AG04450 (cell line): ENCODE measurements around the gene ULK2. TPM values are rescaled to one million over a fixed set of nuclear protein-coding genes. Genes with fewer than 3 reads are reported as not detected.

Experiments
- CTCF ChIA-PET: fragments of 300-600, 350-600 bp; formaldehyde crosslinking; extraction: SDS; loops from one replicate; lab custom pipeline; 2022; ENCODE audit warnings: antibody characterized with exemption, inconsistent platforms; lab: Charles Lee
- POLR2A ChIA-PET: fragments of 350-600 bp; formaldehyde crosslinking; extraction: SDS; loops from one replicate; lab custom pipeline; 2021; ENCODE audit warnings: antibody characterized with exemption, inconsistent platforms; lab: Yijun Ruan, JAX
- DNase-seq: peaks from one replicate; pipeline ENCODE4 v3.0.0-alpha.2; 2011; ENCODE audit warnings: low read depth, low spot score
- H3K27ac ChIP-seq: one replicate; pipeline ENCODE4 v1.5.1; 2012; ENCODE audit warnings: low read depth, low read length, control low read depth
- H3K27me3 ChIP-seq: one replicate; pipeline ENCODE4 v1.6.0; 2012; ENCODE audit warnings: low read length; ENCODE audit not compliant: control insufficient read depth, insufficient read depth
- H3K4me3 ChIP-seq: 2 replicates; pipeline ENCODE4 v1.5.1; 2011; ENCODE audit warnings: mild to moderate bottlenecking, low read depth, low read length, control low read depth
- H3K9me3 ChIP-seq: 2 replicates; pipeline ENCODE4 v1.5.1; 2012; ENCODE audit warnings: low read length; ENCODE audit not compliant: control insufficient read depth, insufficient read depth
- CTCF ChIP-seq: IDR thresholded peaks from 2 replicates; pipeline ENCODE4 v1.5.1; 2011; ENCODE audit warnings: low read depth, low read length, control low read depth, inconsistent platforms
- polyA plus RNA-seq: library from polyadenylated mRNA; depleted of rRNA; stranded (reverse); fragments of >200 nt; gene quantifications from 2 replicates; pipeline ENCODE4 v1.2.3, GENCODE V29; 2011

ULK2 gene
- polyA plus RNA-seq, 1 experiment, result 33.9 TPM

- DNase-seq, result no peak
- H3K4me3 ChIP-seq, result no peak overlapping the region
- peaks cover 34% of the 10 kb centered on the region for H3K27me3 ChIP-seq
- peaks cover 7% of the 10 kb centered on the region; the same call in 1 of the 2 replicates for H3K9me3 ChIP-seq
- CTCF ChIA-PET, result interaction anchor here (1.1 kb wide), 1 partner anchor 12 kb away, joined by 5 read pairs; no protein-coding TSS in a partner anchor
- POLR2A ChIA-PET, result no interaction called here
- H3K27ac ChIP-seq, result no peak overlapping the region
- no peak for TF ChIP-seq CTCF
These were observed 117.6 kb downstream of the ULK2 start for GRCh38 chr17:19750020-19750572.

GRCh38 chr17:19748807-19749193 lies 118.9 kb downstream of the ULK2 start:
- peaks cover 7% of the 10 kb centered on the region; the same call in 1 of the 2 replicates for H3K9me3 ChIP-seq
- H3K27ac ChIP-seq, result no peak overlapping the region
- no peak for DNase-seq
- H3K27me3 ChIP-seq, result peaks cover 35% of the 10 kb centered on the region
- POLR2A ChIA-PET, result no interaction called here
- no peak for TF ChIP-seq CTCF
- H3K4me3 ChIP-seq, result no peak overlapping the region
- CTCF ChIA-PET, result interaction anchor here (1.1 to 1.9 kb wide), 2 partner anchors 14 to 18 kb away, joined by 3 to 9 read pairs; no protein-coding TSS in a partner anchor

GRCh38 chr17:19747829-19748806 lies 119.6 kb downstream of the ULK2 start, which contains the start of gene ALDH3A1:
Gene ALDH3A1 (minus strand): TSS chr17:19748298. CDS start chr17:19745129, 3,169 bp downstream.
- no peak for TF ChIP-seq CTCF
- Histone ChIP-seq H3K27ac (no peak within 1 kb of the TSS), H3K27me3 (peaks cover 35% of the 10 kb centered on the region), H3K4me3 (no peak within 1 kb of the TSS), H3K9me3 (peaks cover 5% of the 10 kb centered on the region; the same call in 1 of the 2 replicates)
- DNase-seq, result no peak
- ChIA-PET CTCF (interaction anchor here (1.4 to 1.9 kb wide), 2 partner anchors 18 to 20 kb away, joined by 3 to 9 read pairs; no protein-coding TSS in a partner anchor), POLR2A (no interaction called here)

GRCh38 chr17:19747159-19747719 lies 120.5 kb downstream of the ULK2 start:
- no peak overlapping the region for H3K27ac ChIP-seq
- ChIA-PET CTCF (interaction anchor here (0.6 to 1.9 kb wide), 4 partner anchors 19 to 273 kb away, joined by 3 to 9 read pairs (median 6); no protein-coding TSS in a partner anchor), POLR2A (no interaction called here)
- no peak overlapping the region for H3K4me3 ChIP-seq
- H3K27me3 ChIP-seq, result peaks cover 40% of the 10 kb centered on the region
- no peak for DNase-seq
- H3K9me3 ChIP-seq, result no peaks in the 10 kb centered on the region; the same call in 1 of the 2 replicates
- no peak for TF ChIP-seq CTCF
